Endothelial cell (in vitro differentiated cells): Measurements from ENCODE around the gene RLBP1. TPM values are rescaled to one million over a fixed set of nuclear protein-coding genes. Genes with fewer than 3 reads are reported as not detected.
A peak's percentile ranks its signal among the peaks of the same experiment; 100 is the strongest.

Source experiments
- DNase-seq: peaks from one replicate; pipeline ENCODE4 v3.0.0; 2021; ENCODE audit warnings: low spot score
- H3K27ac Mint-ChIP-seq: one replicate; pipeline ENCODE4 v1.8.0; 2021; ENCODE audit warnings: mixed read lengths, inconsistent platforms; ENCODE audit not compliant: unreplicated experiment
- H3K27me3 Mint-ChIP-seq: one replicate; pipeline ENCODE4 v1.8.0; 2021; ENCODE audit warnings: mild to moderate bottlenecking, moderate library complexity, mixed read lengths, inconsistent platforms; ENCODE audit not compliant: unreplicated experiment
- H3K36me3 Mint-ChIP-seq: one replicate; pipeline ENCODE4 v1.8.0; 2021; ENCODE audit warnings: mild to moderate bottlenecking, low read depth, mixed read lengths, inconsistent platforms; ENCODE audit not compliant: unreplicated experiment
- H3K4me1 Mint-ChIP-seq: one replicate; pipeline ENCODE4 v1.8.0; 2021; ENCODE audit warnings: mild to moderate bottlenecking, mixed read lengths, inconsistent platforms; ENCODE audit not compliant: unreplicated experiment
- H3K4me3 Mint-ChIP-seq: one replicate; pipeline ENCODE4 v1.8.0; 2021; ENCODE audit warnings: mild to moderate bottlenecking, mixed read lengths, inconsistent platforms; ENCODE audit not compliant: unreplicated experiment
- H3K9me3 Mint-ChIP-seq: one replicate; pipeline ENCODE4 v1.8.0; 2021; ENCODE audit warnings: mixed read lengths, inconsistent platforms; ENCODE audit not compliant: unreplicated experiment
- CTCF ChIP-seq: fragments of 200-600 bp; sonication (generic); IDR thresholded peaks from one replicate; pipeline ENCODE4 v1.5.0; 2021; ENCODE audit warnings: antibody characterized with exemption; ENCODE audit not compliant: unreplicated experiment
- total RNA-seq: library from RNA; stranded (reverse); fragmentation: NEBNext Ultra II Directional; extraction: Animal tissue kit (Norgen Biotek cat#: 25700); gene quantifications from one replicate; pipeline ENCODE4 v1.2.1, GENCODE V29; 2021; ENCODE audit not compliant: unreplicated experiment

Gene RLBP1
- total RNA-seq, 1 donor from 2014 or later: not detected

- no peak overlapping the region for H3K27ac Mint-ChIP-seq
- H3K4me1 Mint-ChIP-seq: peaks cover 2% of the 10 kb centered on the region
- H3K36me3 Mint-ChIP-seq: no peaks in the 10 kb centered on the region
- H3K27me3 Mint-ChIP-seq: peaks cover 4% of the 10 kb centered on the region
- DNase-seq: peak; percentile 93
- peak; percentile 97 for TF ChIP-seq CTCF
- H3K4me3 Mint-ChIP-seq: no peak overlapping the region
- no peaks in the 10 kb centered on the region for H3K9me3 Mint-ChIP-seq
Observed at GRCh38 chr15:89206908-89207331, 14.5 kb downstream of the RLBP1 start.

- H3K9me3 Mint-ChIP-seq: no peaks in the 10 kb centered on the region
- no peak overlapping the region for H3K4me3 Mint-ChIP-seq
- no peak overlapping the region for H3K27ac Mint-ChIP-seq
- no peak for TF ChIP-seq CTCF
- no peak for DNase-seq
- no peaks in the 10 kb centered on the region for H3K36me3 Mint-ChIP-seq
- H3K4me1 Mint-ChIP-seq: peaks cover 2% of the 10 kb centered on the region
- peaks cover 4% of the 10 kb centered on the region for H3K27me3 Mint-ChIP-seq
Observed at GRCh38 chr15:89205991-89206585, 15.3 kb downstream of the RLBP1 start.

GRCh38 chr15:89203705-89204273 is 17.6 kb downstream of the RLBP1 start:
- DNase-seq: no peak
- no peak for TF ChIP-seq CTCF
- H3K4me1 Mint-ChIP-seq: peaks cover 20% of the 10 kb centered on the region
- no peak overlapping the region for H3K4me3 Mint-ChIP-seq
- peaks cover 2% of the 10 kb centered on the region for H3K27me3 Mint-ChIP-seq
- H3K36me3 Mint-ChIP-seq: no peaks in the 10 kb centered on the region
- no peaks in the 10 kb centered on the region for H3K9me3 Mint-ChIP-seq
- H3K27ac Mint-ChIP-seq: no peak overlapping the region

GRCh38 chr15:89201465-89202005 is 19.8 kb downstream of the RLBP1 start:
- H3K9me3 Mint-ChIP-seq: no peaks in the 10 kb centered on the region
- peaks cover 2% of the 10 kb centered on the region for H3K27me3 Mint-ChIP-seq
- no peaks in the 10 kb centered on the region for H3K36me3 Mint-ChIP-seq
- peaks cover 37% of the 10 kb centered on the region for H3K4me1 Mint-ChIP-seq
- no peak for TF ChIP-seq CTCF
- DNase-seq: no peak
- no peak overlapping the region for H3K4me3 Mint-ChIP-seq
- peak overlapping the region; percentile 58 for H3K27ac Mint-ChIP-seq

- H3K4me1 Mint-ChIP-seq: peaks cover 37% of the 10 kb centered on the region
- peaks cover 3% of the 10 kb centered on the region for H3K36me3 Mint-ChIP-seq
- TF ChIP-seq CTCF: no peak
- peaks cover 2% of the 10 kb centered on the region for H3K27me3 Mint-ChIP-seq
- no peak overlapping the region for H3K4me3 Mint-ChIP-seq
- no peak for DNase-seq
- H3K27ac Mint-ChIP-seq: peak overlapping the region; percentile 13
- no peaks in the 10 kb centered on the region for H3K9me3 Mint-ChIP-seq
Observed at GRCh38 chr15:89200182-89200581, 21.2 kb downstream of the RLBP1 start.
